NCI-H460 (cell line): ENCODE results near the gene MUC3A. TPM values are rescaled to one million over a fixed set of nuclear protein-coding genes. Genes with fewer than 3 reads are reported as not detected.
"Not testable (repeated sequence)": the region's sequence is repeated elsewhere in the genome, so short reads cannot be mapped to it uniquely, and the experiment has no call there.

Experiments used
- DNase-seq: peaks from one replicate; pipeline ENCODE4 v3.0.0-alpha.2; 2016; ENCODE audit warnings: low read depth; ENCODE audit errors: extremely low read depth
- total RNA-seq: library from RNA; depleted of rRNA; stranded (reverse); fragments of >200 nt; shearing (Covaris generic); gene quantifications from 2 replicates; pipeline ENCODE4 v1.2.3, GENCODE V29; 2014

The MUC3A gene
- total RNA-seq, 1 experiment from 2014 or later, result not detected

DNA sequence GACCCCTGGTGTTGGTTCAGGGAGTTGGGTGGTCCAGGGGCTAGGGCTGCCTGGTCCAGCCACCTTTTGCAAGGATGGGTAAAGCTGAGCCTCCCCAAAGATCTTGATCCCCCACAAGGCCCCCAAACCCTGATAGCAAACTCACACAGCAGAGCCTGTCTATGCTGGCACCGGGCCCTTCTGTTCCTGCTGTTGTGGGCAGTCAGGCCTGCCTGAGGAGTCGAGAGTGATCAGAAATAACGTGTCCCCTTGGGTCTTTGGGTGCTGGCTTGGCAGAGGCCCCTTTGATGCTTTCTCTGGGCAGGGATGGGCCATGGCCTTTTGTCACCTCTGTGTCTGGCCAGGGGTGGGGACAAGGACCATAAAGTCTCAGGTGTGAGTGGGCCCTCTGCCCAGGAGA, 19.3 kb downstream of the MUC3A start:
- no peak for DNase-seq

DNA sequence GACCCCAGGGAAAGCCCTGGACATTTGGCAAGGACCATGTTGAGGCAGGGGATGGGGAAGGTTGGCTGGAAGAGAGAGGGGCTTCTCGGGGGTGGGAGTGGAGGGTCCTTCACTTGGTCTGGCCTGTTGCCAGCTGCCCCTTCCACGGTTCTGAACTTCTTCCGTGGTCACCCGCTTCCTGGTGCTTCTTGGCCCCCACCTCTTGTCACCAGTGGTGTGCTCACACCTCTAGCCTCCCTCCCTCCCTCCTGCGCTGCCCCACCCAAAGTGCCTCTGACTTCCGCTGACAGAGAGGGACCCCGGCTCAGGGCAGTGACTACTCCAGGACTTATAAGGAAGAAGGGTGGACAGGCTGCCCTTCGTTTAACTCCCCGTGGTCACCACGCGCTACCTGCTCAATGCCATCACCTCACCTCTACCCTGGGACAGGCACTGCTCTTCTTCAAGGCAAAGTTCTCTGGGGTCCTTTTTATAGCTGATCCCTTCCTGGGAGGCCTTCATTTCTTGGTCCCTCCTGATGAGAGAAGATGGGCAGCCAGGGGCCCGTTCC, 19.8 kb downstream of the MUC3A start, which contains the start of gene MUC12:
Gene MUC12 (plus strand): TSS at position 500 of the 550 bp plus-strand sequence. CDS start 58 bp downstream, outside the sequence.
- DNase-seq, result no peak

GRCh38 chr7:100971111-100972001, 22.0 kb downstream of the MUC3A start:
- no peak for DNase-seq

GRCh38 chr7:100972002-100972347, 22.6 kb downstream of the MUC3A start:
- DNase-seq, result no peak

DNA sequence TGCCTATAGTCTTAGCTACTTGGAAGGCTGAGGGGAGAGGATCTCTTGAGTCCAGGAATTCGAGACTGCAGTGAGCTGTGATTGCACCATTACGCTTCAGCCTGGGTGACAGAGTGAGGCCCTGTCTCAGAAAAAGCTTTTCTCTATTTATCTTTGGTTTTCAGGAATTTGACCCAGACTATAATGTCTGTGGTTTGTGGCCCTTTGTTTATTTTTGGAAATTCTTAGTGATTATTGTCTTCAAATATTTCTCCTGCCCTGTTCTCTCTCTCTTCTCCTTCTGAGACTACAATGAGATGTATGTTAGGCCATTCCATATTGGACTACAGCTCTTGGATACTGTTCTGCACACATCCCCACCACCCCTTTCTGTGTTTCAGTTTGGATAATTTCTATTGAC, 24.7 kb downstream of the MUC3A start:
- DNase-seq, result no peak

GRCh38 chr7:100975371-100975821, 26.1 kb downstream of the MUC3A start:
- DNase-seq, result no peak

- DNase-seq, result no peak
Measured at GRCh38 chr7:100978300-100978699, 29.0 kb downstream of the MUC3A start.

- DNase-seq, result no peak
Measured at GRCh38 chr7:100983451-100984187, 34.3 kb downstream of the MUC3A start.

- not testable (repeated sequence) for DNase-seq
Measured at GRCh38 chr7:100984241-100984918, 35.0 kb downstream of the MUC3A start.

GRCh38 chr7:100985033-100985797, 35.9 kb downstream of the MUC3A start:
- DNase-seq, result not testable (repeated sequence)

GRCh38 chr7:100991631-100992030, 42.3 kb downstream of the MUC3A start:
- DNase-seq, result no peak

DNA sequence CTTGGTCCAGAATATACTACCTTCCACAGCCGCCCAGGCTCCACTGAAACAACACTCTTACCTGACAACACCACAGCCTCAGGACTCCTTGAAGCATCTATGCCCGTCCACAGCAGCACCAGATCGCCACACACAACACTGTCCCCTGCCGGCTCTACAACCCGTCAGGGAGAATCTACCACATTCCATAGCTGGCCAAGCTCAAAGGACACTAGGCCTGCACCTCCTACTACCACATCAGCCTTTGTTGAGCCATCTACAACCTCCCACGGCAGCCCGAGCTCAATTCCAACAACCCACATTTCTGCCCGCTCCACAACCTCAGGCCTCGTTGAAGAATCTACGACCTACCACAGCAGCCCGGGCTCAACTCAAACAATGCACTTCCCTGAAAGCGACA, 42.9 kb downstream of the MUC3A start:
- not testable (repeated sequence) for DNase-seq

GRCh38 chr7:100994671-100995070, 45.3 kb downstream of the MUC3A start:
- not testable (repeated sequence) for DNase-seq

DNA sequence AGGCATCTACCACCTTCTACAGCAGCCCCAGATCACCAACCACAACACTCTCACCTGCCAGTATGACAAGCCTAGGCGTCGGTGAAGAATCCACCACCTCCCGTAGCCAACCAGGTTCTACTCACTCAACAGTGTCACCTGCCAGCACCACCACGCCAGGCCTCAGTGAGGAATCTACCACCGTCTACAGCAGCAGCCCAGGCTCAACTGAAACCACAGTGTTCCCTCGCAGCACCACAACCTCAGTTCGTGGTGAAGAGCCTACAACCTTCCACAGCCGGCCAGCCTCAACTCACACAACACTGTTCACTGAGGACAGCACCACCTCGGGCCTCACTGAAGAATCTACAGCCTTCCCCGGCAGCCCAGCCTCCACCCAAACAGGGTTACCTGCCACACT, 49.2 kb downstream of the MUC3A start:
- not testable (repeated sequence) for DNase-seq

GRCh38 chr7:100999334-100999733, 50.0 kb downstream of the MUC3A start:
- not testable (repeated sequence) for DNase-seq

DNA sequence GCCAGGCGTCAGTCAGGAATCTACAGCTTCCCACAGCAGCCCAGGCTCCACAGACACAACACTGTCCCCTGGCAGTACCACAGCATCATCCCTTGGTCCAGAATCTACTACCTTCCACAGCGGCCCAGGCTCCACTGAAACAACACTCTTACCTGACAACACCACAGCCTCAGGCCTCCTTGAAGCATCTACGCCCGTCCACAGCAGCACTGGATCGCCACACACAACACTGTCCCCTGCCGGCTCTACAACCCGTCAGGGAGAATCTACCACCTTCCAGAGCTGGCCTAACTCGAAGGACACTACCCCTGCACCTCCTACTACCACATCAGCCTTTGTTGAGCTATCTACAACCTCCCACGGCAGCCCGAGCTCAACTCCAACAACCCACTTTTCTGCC, 50.7 kb downstream of the MUC3A start:
- not testable (repeated sequence) for DNase-seq

DNA sequence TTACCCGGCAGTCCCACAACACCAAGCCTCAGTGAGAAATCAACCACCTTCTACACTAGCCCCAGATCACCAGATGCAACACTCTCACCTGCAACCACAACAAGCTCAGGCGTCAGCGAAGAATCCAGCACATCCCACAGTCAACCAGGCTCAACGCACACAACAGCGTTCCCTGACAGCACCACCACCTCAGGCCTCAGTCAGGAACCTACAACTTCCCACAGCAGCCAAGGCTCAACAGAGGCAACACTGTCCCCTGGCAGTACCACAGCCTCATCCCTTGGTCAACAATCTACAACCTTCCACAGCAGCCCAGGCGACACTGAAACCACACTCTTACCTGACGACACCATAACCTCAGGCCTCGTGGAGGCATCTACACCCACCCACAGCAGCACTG, 53.0 kb downstream of the MUC3A start:
- DNase-seq, result not testable (repeated sequence)

DNA sequence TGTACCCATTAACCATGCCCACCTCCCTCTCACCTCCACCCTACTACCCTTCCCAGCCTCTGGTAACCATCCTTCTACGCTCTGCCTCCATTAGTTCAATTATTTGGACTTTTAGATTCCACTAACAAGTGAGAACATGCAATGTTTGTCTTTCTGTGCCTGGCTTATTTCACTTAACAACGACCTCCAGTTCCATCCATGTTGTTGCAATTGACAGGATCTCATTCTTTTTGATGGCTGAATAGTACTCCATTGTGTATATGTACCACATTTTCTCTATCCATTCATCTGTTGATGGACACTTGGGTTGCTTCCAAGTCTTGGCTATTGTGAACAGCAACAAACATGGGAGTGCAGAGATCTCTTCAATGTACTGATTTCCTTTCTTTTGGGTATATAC, 58.0 kb downstream of the MUC3A start:
- not testable (repeated sequence) for DNase-seq

- no peak for DNase-seq
Measured at GRCh38 chr7:101009629-101010028, 60.3 kb downstream of the MUC3A start.

- DNase-seq, result no peak
Measured at GRCh38 chr7:101012931-101013330, 63.6 kb downstream of the MUC3A start.
